ENCODE data around the gene ADGRB2.

Gene ADGRB2

DNA sequence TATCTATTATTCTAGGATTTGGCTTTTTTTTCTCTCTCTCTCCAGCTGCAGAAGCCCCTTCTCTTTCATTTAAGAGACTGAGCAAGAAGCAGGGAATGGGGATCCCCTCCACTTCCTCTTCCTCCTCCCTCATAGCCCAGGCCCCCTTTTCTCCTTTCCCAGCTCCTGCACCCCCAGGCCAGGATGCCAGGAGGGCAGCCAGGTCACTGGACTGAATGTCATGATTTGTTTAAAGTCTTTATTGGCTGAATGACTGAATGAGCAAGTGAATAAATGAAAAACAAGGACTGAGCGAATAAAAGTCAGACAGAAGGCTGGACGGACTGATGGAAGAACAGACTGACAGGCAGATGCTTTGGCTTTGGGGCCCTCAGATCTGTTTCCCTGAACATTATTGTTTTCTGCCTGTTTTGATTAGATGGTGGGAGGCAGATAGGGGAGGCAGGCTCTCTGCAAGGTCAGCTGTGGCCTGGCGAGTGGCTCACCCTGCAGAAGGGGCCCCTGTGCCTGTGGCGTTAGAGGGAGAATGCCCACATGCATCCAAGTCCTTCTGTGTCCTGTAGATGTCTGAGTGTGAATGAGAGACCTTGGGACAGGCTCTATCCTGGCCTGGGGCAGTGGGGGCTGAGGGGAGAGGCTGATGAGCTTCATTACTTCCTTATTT lies 20.3 kb upstream of the ADGRB2 start:
- DNase-seq = peak; percentile 1
- H3K27ac ChIP-seq = no peak overlapping the region
- TF ChIP-seq, protein P1, sequence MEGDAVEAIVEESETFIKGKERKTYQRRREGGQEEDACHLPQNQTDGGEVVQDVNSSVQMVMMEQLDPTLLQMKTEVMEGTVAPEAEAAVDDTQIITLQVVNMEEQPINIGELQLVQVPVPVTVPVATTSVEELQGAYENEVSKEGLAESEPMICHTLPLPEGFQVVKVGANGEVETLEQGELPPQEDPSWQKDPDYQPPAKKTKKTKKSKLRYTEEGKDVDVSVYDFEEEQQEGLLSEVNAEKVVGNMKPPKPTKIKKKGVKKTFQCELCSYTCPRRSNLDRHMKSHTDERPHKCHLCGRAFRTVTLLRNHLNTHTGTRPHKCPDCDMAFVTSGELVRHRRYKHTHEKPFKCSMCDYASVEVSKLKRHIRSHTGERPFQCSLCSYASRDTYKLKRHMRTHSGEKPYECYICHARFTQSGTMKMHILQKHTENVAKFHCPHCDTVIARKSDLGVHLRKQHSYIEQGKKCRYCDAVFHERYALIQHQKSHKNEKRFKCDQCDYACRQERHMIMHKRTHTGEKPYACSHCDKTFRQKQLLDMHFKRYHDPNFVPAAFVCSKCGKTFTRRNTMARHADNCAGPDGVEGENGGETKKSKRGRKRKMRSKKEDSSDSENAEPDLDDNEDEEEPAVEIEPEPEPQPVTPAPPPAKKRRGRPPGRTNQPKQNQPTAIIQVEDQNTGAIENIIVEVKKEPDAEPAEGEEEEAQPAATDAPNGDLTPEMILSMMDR (IDR thresholded peaks at IDR 0.05; ENCODE audit: low read depth, low read length) = no peak
- H3K9me3 ChIP-seq (ENCODE audit: severe bottlenecking) = no peaks in the 10 kb centered on the region
- no peaks in the 10 kb centered on the region for H3K36me3 ChIP-seq
- H3K4me3 ChIP-seq (ENCODE audit: low read depth, low read length) = no peak overlapping the region
- no peaks in the 10 kb centered on the region for H3K27me3 ChIP-seq (ENCODE audit: insufficient read depth, low read depth, severe bottlenecking)

DNA sequence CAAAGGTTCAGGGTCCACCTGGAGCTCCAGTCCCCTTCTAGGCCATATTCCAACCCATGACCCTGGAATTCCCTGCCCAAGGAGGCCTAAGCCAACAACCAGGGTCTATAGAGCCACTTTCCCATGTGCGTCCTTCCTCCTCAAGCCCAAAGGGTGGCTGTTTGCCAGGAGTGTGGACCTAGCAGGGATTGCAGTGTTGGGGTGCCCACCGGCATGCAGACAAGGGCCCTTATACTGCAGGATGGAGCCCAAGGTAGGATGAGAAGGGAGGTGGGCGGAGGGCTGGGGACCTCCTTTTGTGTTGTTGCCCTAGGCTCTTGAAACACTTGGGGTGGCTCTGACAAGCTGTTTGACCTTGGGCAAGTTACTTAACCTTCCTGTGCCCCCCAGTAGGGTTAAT lies 19.7 kb upstream of the ADGRB2 start:
- no peak overlapping the region for H3K27ac ChIP-seq
- TF ChIP-seq, protein P1 (IDR thresholded peaks at IDR 0.05; ENCODE audit: low read depth, low read length) = no peak
- no peaks in the 10 kb centered on the region for H3K9me3 ChIP-seq (ENCODE audit: severe bottlenecking)
- DNase-seq = peak; percentile 2
- no peaks in the 10 kb centered on the region for H3K27me3 ChIP-seq (ENCODE audit: insufficient read depth, low read depth, severe bottlenecking)
- H3K36me3 ChIP-seq = no peaks in the 10 kb centered on the region
- no peak overlapping the region for H3K4me3 ChIP-seq (ENCODE audit: low read depth, low read length)

DNA sequence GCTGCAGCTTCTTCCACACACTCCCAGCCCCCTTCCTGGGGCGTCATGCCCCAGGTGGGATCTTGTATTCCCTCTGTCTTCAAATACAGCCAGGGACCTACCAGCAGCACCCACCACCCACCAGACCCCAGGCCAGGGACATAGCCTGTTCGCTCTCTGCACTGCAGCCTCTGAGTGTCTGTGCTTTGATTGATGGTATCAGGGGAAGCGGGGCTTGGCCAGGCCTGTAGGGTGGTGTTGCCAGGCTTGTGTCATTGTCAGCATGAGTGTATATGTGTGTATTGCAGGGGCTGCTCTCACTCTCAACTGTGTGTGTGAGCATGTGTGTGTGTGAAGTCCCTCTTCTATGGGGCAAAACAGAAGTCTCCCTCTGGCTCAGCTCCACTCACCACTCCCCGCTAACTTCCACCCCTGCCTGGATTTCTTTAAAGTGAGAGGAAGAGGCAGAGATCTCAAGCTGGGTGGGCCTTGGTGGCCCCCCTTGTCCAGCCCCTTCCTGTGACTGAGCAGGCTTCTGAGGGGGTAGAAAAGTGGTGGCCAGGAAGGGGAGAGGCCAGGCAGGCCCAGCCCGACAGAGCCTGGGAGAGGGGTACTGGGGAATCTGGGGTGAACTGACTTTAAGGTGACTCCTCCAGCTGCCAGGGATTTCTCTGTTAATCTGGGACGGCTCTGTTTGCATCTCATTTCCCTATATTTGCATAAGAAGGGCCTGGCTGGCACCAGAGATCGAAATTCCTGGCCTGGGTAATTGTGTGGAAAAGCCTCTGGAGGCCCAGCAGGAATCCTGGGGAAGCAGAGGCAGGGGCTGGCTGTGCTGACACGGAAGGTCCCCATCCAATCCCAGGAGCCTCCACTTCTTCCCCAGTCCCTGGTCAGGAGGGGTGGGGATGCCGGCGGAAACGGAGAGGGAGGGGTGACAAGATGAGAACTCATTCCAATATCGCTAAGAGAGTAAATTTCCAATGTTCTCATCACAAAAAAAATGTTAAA lies 18.6 kb upstream of the ADGRB2 start:
- peak; percentile 11 for DNase-seq
- TF ChIP-seq, protein P1 (IDR thresholded peaks at IDR 0.05; ENCODE audit: low read depth, low read length) = no peak
- no peaks in the 10 kb centered on the region for H3K36me3 ChIP-seq

DNA sequence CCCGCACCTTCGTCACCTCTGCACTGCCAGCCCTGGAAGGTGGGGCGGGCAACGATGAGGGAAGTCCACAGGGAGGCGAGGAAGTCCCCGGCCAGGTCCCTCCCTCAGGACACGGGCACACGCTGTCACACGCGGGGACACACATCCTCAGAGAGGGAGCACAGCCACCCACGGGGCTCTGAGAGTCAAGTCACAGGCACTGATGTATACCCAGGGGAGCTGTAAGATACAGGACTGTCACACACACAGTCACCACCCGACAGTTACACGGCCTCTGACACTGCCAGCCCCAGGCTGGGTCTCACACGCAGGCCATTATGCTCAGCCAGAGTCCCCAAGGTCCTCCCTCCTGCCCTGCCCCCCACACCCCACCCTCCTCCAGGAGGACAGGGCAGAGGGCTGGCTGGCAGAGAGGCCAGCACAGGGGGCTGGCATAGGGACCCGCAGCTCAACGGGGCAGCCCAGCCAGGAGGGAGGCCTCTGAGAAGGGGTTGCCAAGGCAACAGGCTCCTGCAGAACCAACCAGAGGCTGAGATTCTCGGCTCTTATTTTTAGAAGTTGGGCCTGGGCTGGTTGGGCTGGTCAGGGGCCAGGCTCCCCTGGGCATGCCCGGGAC lies 17.7 kb upstream of the ADGRB2 start:
- no peak for DNase-seq
- Histone ChIP-seq H3K9me3 (ENCODE audit: severe bottlenecking) (no peaks in the 10 kb centered on the region), H3K4me3 (ENCODE audit: low read depth, low read length) (no peak overlapping the region), H3K27me3 (ENCODE audit: insufficient read depth, low read depth, severe bottlenecking) (no peaks in the 10 kb centered on the region), H3K27ac (peak overlapping the region; percentile 29; the same call in 1 of the 2 replicates), H3K36me3 (no peaks in the 10 kb centered on the region)
- TF ChIP-seq, protein P1 (IDR thresholded peaks at IDR 0.05; ENCODE audit: low read depth, low read length) = no peak

More for the DNA sequence above, 18.6 kb upstream of the ADGRB2 start:
- Histone ChIP-seq H3K27ac (0 out of 2 replicates have a peak overlapping the region, but pooled peaks have one; percentile 18), H3K9me3 (ENCODE audit: severe bottlenecking) (no peaks in the 10 kb centered on the region), H3K4me3 (ENCODE audit: low read depth, low read length) (no peak overlapping the region), H3K27me3 (ENCODE audit: insufficient read depth, low read depth, severe bottlenecking) (no peaks in the 10 kb centered on the region)

DNA sequence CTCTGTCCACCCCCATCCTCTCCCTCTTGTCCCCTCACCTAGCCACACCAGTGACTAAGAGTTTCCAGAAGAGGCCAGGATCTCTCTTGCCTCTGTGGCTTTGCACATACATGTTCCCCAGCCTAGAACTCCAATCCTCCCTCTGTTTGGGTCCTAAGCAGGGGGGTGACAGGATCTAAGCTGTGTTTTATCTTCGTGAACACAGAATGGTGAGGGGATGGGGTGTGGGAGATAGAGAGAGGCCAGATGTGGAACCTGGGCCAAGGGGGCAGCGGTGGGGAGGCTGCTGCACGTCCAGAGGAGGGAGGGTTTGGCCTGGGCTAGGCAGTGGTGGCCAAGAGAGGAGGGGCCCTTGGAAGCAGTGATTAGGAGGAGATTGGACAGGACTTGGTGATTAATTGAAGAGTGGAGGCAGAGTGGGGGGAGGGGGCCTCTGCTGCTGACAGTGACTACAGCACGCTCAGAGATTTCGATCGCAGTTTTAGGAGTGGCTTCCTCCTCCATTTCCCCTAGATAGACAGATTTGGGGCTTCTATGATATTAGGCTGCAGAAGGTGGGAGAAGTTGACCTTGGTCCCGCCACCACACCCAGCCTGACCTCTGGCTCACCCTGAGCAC lies 17.1 kb upstream of the ADGRB2 start:
- no peaks in the 10 kb centered on the region for H3K27me3 ChIP-seq (ENCODE audit: insufficient read depth, low read depth, severe bottlenecking)
- no peaks in the 10 kb centered on the region for H3K9me3 ChIP-seq (ENCODE audit: severe bottlenecking)
- peak; percentile 79 for DNase-seq
- TF ChIP-seq, protein P1 (IDR thresholded peaks at IDR 0.05; ENCODE audit: low read depth, low read length) = no peak
- H3K4me3 ChIP-seq (ENCODE audit: low read depth, low read length) = no peak overlapping the region
- peak overlapping the region; percentile 56 for H3K27ac ChIP-seq
- no peaks in the 10 kb centered on the region for H3K36me3 ChIP-seq
